GM18951 (cell line): ENCODE data around the gene RPN2.

Experiments
- POLR2A ChIP-seq: IDR thresholded peaks from 4 replicates; pipeline ENCODE4 v1.6.1; 2011; ENCODE audit warnings: mild to moderate bottlenecking; ENCODE audit not compliant: insufficient read length, insufficient read depth; ENCODE audit errors: extremely low read depth
- in situ Hi-C: fragments of 300-500 bp; cut with MboI; formaldehyde crosslinking; loops from one replicate; pipeline ENCODE4 v1.12.0; 2022; ENCODE audit warnings: low sequenced_read_pairs, mixed read lengths, inconsistent platforms; ENCODE audit not compliant: unreplicated experiment

The RPN2 gene

DNA sequence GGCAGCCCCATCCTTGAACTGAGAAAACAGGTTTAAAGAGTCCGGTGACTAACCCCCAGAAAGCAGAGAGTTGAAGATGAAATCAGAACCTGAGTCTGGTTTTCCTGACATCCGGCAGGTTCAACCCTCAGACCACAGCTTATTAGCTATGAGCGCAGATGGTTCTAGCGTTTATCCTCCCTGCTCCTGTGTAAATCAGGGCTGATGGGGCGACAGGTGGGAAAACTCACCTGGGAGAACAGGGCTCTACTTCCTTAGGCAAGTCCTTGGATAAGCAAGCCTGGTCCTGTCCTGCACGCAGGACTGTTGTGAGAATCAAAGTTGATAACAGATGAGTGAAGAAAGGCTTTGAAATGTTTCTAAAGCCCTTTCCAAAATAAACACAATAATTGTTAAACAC, 51.1 kb downstream of the RPN2 start:
- in situ Hi-C loops: no loop called here
- TF ChIP-seq POLR2A: no peak

- no peak for TF ChIP-seq POLR2A
- in situ Hi-C loops: no loop called here
Measured at GRCh38 chr20:37231947-37232630, 53.0 kb downstream of the RPN2 start.

- TF ChIP-seq POLR2A: no peak
- in situ Hi-C loops: no loop called here
Measured at GRCh38 chr20:37233548-37234253, 54.6 kb downstream of the RPN2 start.

DNA sequence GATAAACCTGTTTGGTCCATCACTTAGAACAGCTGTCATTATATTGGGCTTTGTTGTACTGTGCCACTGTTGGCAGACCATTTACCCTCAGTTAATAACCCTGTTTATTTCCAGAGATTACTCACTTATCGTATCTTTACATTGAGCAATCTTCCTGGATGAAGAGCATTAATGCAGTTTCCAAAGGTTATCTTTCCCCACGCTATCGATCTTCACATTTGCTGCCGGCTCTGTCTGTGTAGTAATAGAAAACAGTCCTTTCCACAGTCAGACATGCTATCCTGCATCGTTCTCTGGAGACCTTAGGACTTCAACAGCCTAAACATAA, 55.1 kb downstream of the RPN2 start:
- in situ Hi-C loops: no loop called here
- no peak for TF ChIP-seq POLR2A

DNA sequence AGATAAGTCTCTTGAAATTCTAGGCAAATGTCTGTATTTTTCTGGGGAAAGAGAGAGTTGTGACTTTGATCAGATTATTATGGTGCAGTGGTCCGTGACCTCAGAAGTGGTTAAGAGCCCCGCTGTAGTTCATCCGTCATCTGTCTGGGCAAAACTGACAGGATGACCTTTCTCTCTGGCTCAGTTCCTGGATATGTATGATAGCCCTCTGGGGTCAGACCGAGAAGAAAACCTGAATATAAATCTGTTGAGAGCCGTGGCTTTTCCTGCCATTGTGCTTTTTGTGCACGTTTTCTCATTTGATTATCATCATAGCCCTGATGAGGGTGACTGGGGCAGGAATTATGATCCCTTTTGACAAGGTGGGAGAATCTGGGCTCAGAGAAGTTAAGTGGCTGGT, 55.9 kb downstream of the RPN2 start:
- TF ChIP-seq POLR2A: no peak
- in situ Hi-C loops: no loop called here

- TF ChIP-seq POLR2A: no peak
- in situ Hi-C loops: no loop called here
Measured at GRCh38 chr20:37236462-37236861, 57.3 kb downstream of the RPN2 start.

DNA sequence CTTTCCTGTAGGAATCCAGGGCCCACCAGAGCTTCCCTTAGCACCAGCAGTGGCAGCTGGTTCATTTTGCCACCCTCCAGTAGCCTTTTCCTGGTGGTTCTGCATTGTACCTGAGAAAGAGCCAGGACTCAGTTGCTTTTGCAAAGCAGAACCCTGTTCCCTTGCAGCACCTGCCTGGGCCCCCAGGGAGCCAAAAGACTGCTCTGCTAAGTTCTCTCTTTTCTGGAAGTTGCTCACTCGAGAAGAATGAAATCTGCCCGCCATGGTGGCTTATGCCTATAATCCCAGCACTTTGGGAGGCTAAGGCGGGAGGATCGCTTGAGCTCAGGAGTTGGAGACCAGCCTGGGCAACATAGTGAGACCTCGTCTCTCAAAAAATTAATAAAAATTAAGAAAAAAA, 58.5 kb downstream of the RPN2 start:
- no peak for TF ChIP-seq POLR2A
- in situ Hi-C loops: no loop called here

GRCh38 chr20:37238426-37238825, 59.3 kb downstream of the RPN2 start:
- no peak for TF ChIP-seq POLR2A
- in situ Hi-C loops: no loop called here

DNA sequence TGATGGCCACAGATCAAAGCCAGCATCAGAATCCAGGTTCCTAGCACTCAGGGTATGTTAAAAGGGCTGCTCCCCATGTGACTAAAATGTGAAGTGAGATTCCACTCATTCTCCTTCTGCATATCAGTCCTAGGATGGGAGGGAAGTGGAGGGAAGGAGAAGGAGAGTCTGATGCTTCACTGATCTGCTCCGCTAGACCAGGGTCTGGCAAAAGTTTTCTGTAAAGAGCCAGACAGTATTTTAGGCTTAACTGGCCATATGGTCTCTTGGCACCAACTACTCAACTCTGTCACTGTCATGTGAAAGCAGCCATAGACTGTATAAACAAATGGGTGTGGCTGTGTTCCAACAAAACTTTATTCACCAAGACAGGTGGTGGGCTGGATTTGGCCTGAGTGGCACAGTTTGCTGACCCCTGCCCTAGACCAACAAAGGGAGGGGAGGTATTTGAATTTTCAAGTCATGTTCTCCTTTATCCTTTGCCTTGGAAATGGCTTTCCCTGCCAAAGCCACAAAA, 59.9 kb downstream of the RPN2 start:
- no peak for TF ChIP-seq POLR2A
- in situ Hi-C loops: no loop called here

DNA sequence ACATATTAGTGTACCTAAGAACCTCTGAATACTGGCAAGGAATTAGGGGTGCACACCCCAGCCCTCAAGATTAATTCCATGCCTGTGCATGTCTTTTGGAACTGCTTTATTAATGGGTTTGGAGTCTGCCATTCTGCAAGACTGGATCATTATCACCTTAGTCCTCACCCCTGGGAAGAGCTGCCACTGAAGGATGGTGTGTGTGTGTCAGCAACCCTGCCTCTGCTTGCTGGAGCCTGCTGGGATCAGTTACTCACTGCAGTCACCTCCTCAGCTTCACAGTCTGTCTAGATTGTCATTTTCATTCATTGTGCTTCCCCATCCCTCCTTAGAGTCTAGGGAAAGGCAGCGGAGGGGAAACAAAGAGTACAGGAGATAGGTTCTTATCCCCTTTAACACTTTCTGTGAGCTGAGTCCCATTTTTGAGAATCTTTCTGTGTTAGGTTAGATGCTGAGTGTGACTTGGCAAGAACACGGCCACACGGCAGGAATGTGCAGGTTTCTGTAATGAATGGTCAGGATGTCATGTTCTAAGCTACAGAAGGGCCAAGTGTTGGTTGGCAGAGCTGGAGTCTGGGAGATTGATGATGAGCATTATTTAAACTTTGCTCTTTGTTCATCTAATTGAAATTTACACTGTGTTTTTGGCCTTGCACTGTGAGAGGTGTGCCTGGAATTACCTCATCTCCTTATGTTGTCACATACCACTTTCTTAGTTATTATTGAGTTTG, 61.4 kb downstream of the RPN2 start:
- in situ Hi-C loops: no loop called here
- TF ChIP-seq POLR2A: no peak

DNA sequence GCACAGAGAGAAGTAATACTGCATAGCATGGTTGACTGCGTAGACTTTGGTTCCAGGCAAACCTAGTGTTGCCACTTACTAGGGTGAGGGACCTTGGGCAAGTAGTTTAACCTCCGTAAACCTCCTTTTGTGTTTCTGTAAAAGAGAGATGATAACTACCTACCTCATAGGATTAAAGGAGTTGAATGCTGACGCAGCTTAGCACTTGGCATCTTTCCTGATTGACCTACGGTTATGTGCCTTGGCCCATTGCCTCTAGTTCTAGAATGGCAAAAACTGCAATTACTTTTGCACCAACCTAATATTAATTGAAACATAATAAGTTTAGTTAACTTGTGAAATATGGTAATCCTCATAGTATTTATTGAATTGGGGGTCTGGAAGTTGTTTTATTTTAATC, 63.4 kb downstream of the RPN2 start:
- no peak for TF ChIP-seq POLR2A
- in situ Hi-C loops: no loop called here

GRCh38 chr20:37243076-37243936, 64.2 kb downstream of the RPN2 start:
- no peak for TF ChIP-seq POLR2A
- in situ Hi-C loops: no loop called here

DNA sequence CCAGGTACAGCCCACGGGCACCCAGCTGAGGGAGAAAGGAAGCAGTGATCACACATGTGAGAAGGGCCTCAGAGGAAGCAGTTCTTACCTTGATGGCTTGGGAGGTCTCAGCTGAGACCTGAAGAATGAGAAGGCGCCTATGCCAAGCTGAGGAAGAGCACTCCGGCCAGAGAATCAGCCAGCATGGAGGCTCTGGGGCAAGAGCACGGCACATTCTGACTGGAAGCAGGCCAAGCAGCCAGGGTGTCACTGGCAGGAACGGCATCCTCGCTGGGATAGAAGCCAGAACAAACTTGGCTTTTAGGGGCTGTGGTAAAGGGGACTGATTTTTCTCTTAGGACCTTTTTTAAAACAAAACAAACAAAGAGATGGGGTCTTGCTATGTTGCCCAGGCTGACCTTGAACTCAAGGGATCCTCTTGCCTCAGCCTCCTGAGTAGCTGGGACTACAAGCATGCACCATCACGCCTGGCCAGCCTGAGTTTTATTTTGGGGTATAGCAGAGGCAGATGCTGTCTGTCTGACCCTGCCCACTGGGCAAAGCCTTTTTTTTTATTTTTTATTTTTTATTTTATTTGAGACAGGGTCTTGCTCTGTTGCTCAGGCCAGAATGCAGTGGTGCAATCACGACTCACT, 64.9 kb downstream of the RPN2 start:
- TF ChIP-seq POLR2A: no peak
- in situ Hi-C loops: no loop called here

DNA sequence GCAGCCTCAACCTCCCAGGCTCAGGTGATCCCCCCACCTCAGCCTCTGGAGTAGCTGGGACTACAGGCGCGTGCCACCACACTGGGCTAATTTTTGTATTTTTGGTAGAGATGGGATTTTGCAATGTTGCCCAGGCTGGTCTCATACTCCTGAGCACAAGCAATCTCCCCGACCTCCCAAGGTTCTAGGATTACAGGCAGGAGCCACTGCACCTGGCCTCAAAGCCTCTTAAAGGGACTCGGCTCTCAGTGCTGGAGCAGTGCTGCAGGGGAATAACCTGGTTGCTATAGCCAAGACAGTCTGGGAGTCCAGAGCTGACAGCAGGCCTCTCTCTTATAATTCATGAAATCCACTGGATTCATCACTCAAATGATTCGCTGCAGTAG, 65.4 kb downstream of the RPN2 start:
- in situ Hi-C loops: no loop called here

More for the DNA sequence above, 65.4 kb downstream of the RPN2 start:
- TF ChIP-seq POLR2A: no peak
